Suprapubic skin (tissue), 4 donors: ENCODE results near the gene MED27. TPM values are rescaled to one million over a fixed set of nuclear protein-coding genes. Genes with fewer than 3 reads are reported as not detected.

Source experiments
- DNase-seq, 2 donors: peaks; one replicate each; pipeline ENCODE4 v3.0.0-alpha.2; 2019; ENCODE audit warnings: low spot score in 2 of 2
- H3K27ac ChIP-seq: fragments of 200-600 bp; sonication (generic); one replicate; pipeline ENCODE4 v1.5.1; 2019
- H3K27me3 ChIP-seq: fragments of 200-600 bp; sonication (generic); one replicate; pipeline ENCODE4 v1.5.1; 2019
- H3K36me3 ChIP-seq: fragments of 200-600 bp; sonication (generic); one replicate; pipeline ENCODE4 v1.5.1; 2019
- H3K4me1 ChIP-seq: fragments of 200-600 bp; sonication (generic); one replicate; pipeline ENCODE4 v1.5.1; 2019
- H3K4me3 ChIP-seq: fragments of 200-600 bp; sonication (generic); one replicate; pipeline ENCODE4 v1.5.1; 2019; ENCODE audit warnings: mild to moderate bottlenecking
- H3K9me3 ChIP-seq: fragments of 200-600 bp; sonication (generic); one replicate; pipeline ENCODE4 v1.5.1; 2019
- EP300 ChIP-seq: sonication (generic); formaldehyde crosslinking; IDR thresholded peaks from one replicate; pipeline ENCODE4 v1.6.1; 2017; ENCODE audit warnings: antibody characterized with exemption
- POLR2A ChIP-seq, 2 donors: fragments of 450-650 bp; IDR thresholded peaks; one replicate each; pipeline ENCODE4 v1.6.1; 2017; ENCODE audit warnings: antibody characterized with exemption in 2 of 2, mild to moderate bottlenecking in 2 of 2, moderate library complexity in 2 of 2
- POLR2AphosphoS5 ChIP-seq, 3 donors: sonication (generic); formaldehyde crosslinking; IDR thresholded peaks; one replicate each; pipeline ENCODE4 v1.6.1; 2017; ENCODE audit warnings: antibody characterized with exemption in 3 of 3
- WGBS: methylation state at CpG from one replicate; pipeline ENCODE4 v1.1.5; 2018; 5-methylcytosine and 5-hydroxymethylcytosine counted together
- total RNA-seq, 4 donors: library from RNA; depleted of rRNA; stranded (reverse); fragments of >200 nt; gene quantifications; one replicate each; pipeline ENCODE4 v1.1.0, GENCODE V29; 2016
- TF ChIP-seq, protein P1 (sequence below), 2 donors: fragments of 200-600 bp in 1 of 2; fragments of 450-650 bp in 1 of 2; sonication (generic) in 1 of 2; IDR thresholded peaks; one replicate each; pipeline ENCODE4 v1.5.1; 2016 to 2019; ENCODE audit warnings: antibody characterized with exemption in 2 of 2, mild to moderate bottlenecking in 1 of 2, moderate library complexity in 1 of 2

Gene MED27
- total RNA-seq, 4 donors from 2014 or later: 12.6 to 20.3 (median 16.0) TPM

DNA sequence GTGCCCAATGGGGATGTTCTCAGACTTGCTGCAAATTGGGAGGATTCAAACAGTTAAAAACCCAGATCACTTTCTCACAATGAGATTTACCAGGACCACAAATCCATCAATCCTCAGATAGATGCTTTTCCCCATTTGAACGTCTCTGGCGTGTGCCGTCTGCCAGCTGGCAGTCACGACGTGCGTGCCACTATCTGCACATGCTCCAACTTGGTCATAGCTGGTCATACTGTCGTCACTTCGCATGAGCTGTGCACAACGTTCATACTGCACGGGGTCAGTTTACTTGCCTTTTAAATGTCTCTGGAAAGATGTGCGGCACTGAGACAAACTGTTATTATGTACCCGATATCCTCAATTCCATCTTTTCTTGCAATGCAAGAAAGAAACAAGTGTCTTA, 221.5 kb downstream of the MED27 start:
- H3K27ac ChIP-seq: no peak overlapping the region
- H3K4me1 ChIP-seq: peaks cover 7% of the 10 kb centered on the region
- H3K9me3 ChIP-seq: no peaks in the 10 kb centered on the region
- H3K27me3 ChIP-seq: no peaks in the 10 kb centered on the region
- no peak for DNase-seq
- H3K36me3 ChIP-seq: peaks cover 33% of the 10 kb centered on the region
- H3K4me3 ChIP-seq: no peak overlapping the region
- WGBS: 86% methylated on average over 12 of the region's 12 CpGs
- no peak for TF ChIP-seq POLR2A (IDR thresholded peaks at IDR 0.05)
- TF ChIP-seq EP300: no peak
- TF ChIP-seq POLR2AphosphoS5 (IDR thresholded peaks at IDR 0.05): no peak
- TF ChIP-seq, protein P1, sequence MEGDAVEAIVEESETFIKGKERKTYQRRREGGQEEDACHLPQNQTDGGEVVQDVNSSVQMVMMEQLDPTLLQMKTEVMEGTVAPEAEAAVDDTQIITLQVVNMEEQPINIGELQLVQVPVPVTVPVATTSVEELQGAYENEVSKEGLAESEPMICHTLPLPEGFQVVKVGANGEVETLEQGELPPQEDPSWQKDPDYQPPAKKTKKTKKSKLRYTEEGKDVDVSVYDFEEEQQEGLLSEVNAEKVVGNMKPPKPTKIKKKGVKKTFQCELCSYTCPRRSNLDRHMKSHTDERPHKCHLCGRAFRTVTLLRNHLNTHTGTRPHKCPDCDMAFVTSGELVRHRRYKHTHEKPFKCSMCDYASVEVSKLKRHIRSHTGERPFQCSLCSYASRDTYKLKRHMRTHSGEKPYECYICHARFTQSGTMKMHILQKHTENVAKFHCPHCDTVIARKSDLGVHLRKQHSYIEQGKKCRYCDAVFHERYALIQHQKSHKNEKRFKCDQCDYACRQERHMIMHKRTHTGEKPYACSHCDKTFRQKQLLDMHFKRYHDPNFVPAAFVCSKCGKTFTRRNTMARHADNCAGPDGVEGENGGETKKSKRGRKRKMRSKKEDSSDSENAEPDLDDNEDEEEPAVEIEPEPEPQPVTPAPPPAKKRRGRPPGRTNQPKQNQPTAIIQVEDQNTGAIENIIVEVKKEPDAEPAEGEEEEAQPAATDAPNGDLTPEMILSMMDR (IDR thresholded peaks at IDR 0.05): no peak

DNA sequence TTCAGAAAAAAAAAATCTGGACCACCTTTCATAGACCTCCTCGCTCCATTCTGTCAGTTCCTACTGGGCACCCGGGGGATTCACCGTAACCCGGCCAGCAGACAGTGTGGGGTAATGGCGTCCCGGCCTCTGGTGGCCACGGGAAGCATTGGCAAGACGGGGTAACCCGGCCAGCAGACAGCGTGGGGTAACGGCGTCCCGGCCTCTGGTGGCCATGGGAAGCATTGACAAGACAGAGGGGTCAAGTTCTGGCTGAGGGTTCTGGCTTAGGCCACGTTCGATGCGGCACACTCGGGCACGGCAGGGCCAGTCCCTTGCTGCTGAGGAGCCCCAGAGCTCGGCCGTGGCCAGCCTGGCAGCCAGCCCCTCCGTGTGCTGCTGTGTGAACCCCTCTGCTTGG, 223.6 kb downstream of the MED27 start:
- Histone ChIP-seq H3K4me3 (no peak overlapping the region), H3K4me1 (peaks cover 7% of the 10 kb centered on the region), H3K27me3 (no peaks in the 10 kb centered on the region), H3K9me3 (no peaks in the 10 kb centered on the region), H3K36me3 (peaks cover 18% of the 10 kb centered on the region), H3K27ac (no peak overlapping the region)
- DNase-seq: no peak
- 90% methylated on average over 18 of the region's 21 CpGs for WGBS
- TF ChIP-seq EP300 (no peak), POLR2AphosphoS5 (IDR thresholded peaks at IDR 0.05) (no peak), POLR2A (IDR thresholded peaks at IDR 0.05) (no peak)
- TF ChIP-seq, protein P1 (IDR thresholded peaks at IDR 0.05): no peak

DNA sequence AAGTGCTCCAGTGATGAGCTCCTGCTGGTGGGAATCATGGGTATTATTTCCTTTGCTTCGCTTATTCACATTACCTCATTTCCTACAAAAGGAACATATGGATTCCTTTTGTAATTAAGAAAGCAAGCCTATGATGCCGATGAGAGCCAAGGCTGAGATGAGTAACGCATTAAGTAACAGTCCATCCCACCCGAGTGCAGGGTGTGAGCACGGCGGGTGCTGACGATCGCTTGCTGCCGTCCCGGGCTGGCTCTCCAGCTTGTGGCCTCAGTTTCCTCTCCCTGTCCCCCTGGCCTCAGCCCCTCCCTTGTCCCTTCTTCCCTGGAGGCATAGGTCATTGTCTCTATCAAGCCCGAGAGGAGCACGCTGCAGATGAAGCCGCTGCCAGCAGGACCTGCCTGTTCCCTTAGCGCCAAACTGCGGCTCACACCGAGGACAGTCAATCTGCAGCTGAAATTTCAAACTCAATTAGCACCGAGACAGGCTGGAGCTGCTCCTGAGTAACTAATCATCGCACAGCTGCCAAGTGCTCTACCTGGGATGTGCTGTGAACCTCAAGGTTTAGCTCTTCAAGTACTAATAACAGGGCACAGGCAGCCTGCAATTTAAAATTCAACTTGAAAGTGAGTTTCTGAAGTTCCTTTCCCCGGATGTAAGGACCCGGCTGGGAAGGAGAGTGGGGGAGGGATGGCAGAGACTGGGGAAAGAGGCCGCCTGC, 224.6 kb downstream of the MED27 start:
- H3K9me3 ChIP-seq: no peaks in the 10 kb centered on the region
- TF ChIP-seq POLR2AphosphoS5 (IDR thresholded peaks at IDR 0.05) (no peak), POLR2A (IDR thresholded peaks at IDR 0.05) (no peak), EP300 (no peak)
- TF ChIP-seq, protein P1 (IDR thresholded peaks at IDR 0.05): no peak
- no peak for DNase-seq
- peaks cover 9% of the 10 kb centered on the region for H3K36me3 ChIP-seq
- 67% methylated on average over 17 of the region's 21 CpGs for WGBS
- H3K27me3 ChIP-seq: no peaks in the 10 kb centered on the region
- no peak overlapping the region for H3K4me3 ChIP-seq
- H3K4me1 ChIP-seq: peaks cover 7% of the 10 kb centered on the region
- no peak overlapping the region for H3K27ac ChIP-seq

DNA sequence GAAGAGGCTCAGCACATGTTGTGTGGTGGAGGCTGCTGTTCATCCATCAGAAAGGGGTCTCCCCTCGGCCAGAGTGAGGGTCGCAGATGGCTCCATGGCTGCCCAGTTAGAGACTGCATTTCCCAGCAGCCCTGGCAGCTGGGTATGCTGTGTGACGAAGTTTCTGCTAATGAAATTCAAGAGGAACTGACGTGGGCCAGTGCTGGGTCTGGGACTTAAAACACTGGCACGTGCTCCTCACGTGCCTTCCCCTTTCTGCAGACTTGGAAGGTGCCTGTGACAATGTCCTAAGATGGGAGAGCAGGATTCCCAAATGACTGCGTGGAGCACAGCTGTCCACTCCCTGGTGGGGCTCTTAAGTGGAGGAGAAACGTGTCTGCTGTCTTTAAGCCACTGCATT, 225.3 kb downstream of the MED27 start:
- DNase-seq: no peak
- 51% methylated on average over 7 of the region's 8 CpGs for WGBS

DNA sequence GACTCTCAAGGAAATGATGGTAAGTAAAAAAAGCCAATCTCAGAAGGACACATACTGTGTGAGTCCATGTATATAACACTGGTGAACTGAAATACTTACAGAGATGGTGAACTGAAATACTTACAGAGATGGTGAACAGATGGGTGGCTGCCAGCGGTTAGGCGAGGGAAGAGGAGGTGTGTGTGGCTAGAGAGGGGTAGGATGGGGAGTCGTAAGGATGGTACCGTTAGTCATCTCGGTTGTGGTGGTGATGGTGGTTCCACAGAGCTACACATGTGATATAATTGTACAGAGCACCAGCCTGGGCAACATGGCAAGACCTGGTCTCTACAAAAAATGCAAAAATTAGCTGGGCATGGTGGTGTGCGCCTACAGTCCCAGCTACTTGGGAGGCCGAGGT, 226.2 kb downstream of the MED27 start:
- H3K27ac ChIP-seq: no peak overlapping the region
- no peaks in the 10 kb centered on the region for H3K9me3 ChIP-seq
- peaks cover 4% of the 10 kb centered on the region for H3K27me3 ChIP-seq
- no peak for DNase-seq
- TF ChIP-seq POLR2A (IDR thresholded peaks at IDR 0.05) (no peak), EP300 (no peak), POLR2AphosphoS5 (IDR thresholded peaks at IDR 0.05) (no peak)
- TF ChIP-seq, protein P1 (IDR thresholded peaks at IDR 0.05): no peak
- H3K36me3 ChIP-seq: no peaks in the 10 kb centered on the region
- H3K4me1 ChIP-seq: peaks cover 7% of the 10 kb centered on the region
- H3K4me3 ChIP-seq: no peak overlapping the region
- WGBS: 88% methylated on average over 7 of the region's 7 CpGs

More for the DNA sequence above, 225.3 kb downstream of the MED27 start:
- H3K4me3 ChIP-seq: no peak overlapping the region
- no peaks in the 10 kb centered on the region for H3K27me3 ChIP-seq
- peaks cover 7% of the 10 kb centered on the region for H3K4me1 ChIP-seq
- H3K9me3 ChIP-seq: no peaks in the 10 kb centered on the region
- no peak overlapping the region for H3K27ac ChIP-seq
- TF ChIP-seq POLR2AphosphoS5 (IDR thresholded peaks at IDR 0.05) (no peak), POLR2A (IDR thresholded peaks at IDR 0.05) (no peak), EP300 (no peak)
- TF ChIP-seq, protein P1 (IDR thresholded peaks at IDR 0.05): no peak
- peaks cover 1% of the 10 kb centered on the region for H3K36me3 ChIP-seq
